Measurements from ENCODE around the gene PIP4K2B.

PIP4K2B gene

DNA sequence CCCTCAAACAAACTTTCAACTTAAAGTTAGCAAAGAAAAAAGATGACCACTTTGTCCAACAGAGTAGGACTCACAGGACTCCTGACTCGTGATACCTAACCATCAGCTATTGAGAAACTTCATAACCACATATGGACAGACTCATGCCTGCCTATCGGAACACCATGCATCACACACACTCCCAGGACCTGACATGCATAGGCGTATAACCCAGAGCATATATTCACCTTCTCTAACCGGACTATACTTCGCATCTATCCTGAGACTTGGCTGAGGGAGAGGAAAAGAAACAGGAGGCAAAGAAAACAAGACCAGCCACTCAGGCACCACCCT, 2.2 kb downstream of the PIP4K2B start:
- TF ChIP-seq FOXP2 (optimal IDR thresholded peaks at IDR 0.05; ENCODE audit: borderline replicate concordance, extremely low read depth, extremely low read length, insufficient read depth) (no peak), POLR2AphosphoS5 (IDR thresholded peaks at IDR 0.05; ENCODE audit: low read depth, low read length) (no peak), TAF1 (IDR thresholded peaks at IDR 0.05; ENCODE audit: borderline replicate concordance, insufficient read depth, low read length) (no peak), SIN3A (IDR thresholded peaks at IDR 0.05; ENCODE audit: borderline replicate concordance, insufficient read depth, low read length) (no peak)
- TF ChIP-seq, protein P1, sequence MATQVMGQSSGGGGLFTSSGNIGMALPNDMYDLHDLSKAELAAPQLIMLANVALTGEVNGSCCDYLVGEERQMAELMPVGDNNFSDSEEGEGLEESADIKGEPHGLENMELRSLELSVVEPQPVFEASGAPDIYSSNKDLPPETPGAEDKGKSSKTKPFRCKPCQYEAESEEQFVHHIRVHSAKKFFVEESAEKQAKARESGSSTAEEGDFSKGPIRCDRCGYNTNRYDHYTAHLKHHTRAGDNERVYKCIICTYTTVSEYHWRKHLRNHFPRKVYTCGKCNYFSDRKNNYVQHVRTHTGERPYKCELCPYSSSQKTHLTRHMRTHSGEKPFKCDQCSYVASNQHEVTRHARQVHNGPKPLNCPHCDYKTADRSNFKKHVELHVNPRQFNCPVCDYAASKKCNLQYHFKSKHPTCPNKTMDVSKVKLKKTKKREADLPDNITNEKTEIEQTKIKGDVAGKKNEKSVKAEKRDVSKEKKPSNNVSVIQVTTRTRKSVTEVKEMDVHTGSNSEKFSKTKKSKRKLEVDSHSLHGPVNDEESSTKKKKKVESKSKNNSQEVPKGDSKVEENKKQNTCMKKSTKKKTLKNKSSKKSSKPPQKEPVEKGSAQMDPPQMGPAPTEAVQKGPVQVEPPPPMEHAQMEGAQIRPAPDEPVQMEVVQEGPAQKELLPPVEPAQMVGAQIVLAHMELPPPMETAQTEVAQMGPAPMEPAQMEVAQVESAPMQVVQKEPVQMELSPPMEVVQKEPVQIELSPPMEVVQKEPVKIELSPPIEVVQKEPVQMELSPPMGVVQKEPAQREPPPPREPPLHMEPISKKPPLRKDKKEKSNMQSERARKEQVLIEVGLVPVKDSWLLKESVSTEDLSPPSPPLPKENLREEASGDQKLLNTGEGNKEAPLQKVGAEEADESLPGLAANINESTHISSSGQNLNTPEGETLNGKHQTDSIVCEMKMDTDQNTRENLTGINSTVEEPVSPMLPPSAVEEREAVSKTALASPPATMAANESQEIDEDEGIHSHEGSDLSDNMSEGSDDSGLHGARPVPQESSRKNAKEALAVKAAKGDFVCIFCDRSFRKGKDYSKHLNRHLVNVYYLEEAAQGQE (IDR thresholded peaks at IDR 0.05; ENCODE audit: insufficient read depth in 1 of 2, low read depth in 2 of 2, low read length in 2 of 2), result no peak

DNA sequence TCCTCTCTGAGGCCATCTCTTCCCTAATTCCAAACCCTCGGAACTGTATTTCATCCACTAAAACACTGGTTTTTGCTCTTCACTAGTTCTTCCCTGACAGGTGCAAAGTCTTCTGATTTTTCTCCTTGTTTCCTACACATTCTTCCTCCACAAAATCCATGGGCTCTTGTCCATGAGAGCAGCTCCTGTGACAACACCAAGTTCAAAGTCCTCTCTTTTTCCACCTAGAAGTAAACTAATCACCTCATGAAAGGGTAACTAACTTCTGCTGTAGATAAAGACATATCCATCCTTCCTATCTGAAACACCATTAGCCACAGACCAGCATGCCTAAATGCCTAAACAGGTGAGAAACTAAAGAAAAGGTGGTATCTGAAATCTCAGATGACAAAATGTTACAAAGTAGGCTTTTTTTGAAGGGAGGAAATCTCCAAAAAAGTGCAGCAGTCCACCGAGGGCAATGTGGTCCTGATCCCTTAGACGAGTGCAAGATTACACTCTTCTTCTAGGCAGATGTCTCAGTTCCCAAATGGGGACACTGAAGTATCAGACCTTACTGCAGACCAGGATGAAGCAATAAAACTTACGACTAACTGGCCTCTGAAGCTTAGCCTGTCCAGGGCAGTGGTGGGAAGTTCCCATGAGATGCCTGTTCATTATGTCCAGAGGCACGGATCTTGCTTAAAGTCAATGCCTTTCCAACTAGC, 2.8 kb downstream of the PIP4K2B start:
- no peak for TF ChIP-seq POLR2AphosphoS5 (IDR thresholded peaks at IDR 0.05; ENCODE audit: low read depth, low read length)
- TF ChIP-seq, protein P1 (IDR thresholded peaks at IDR 0.05; ENCODE audit: insufficient read depth in 1 of 2, low read depth in 2 of 2, low read length in 2 of 2), result no peak
- no peak for TF ChIP-seq SIN3A (IDR thresholded peaks at IDR 0.05; ENCODE audit: borderline replicate concordance, insufficient read depth, low read length)
- TF ChIP-seq TAF1 (IDR thresholded peaks at IDR 0.05; ENCODE audit: borderline replicate concordance, insufficient read depth, low read length), result no peak
- no peak for TF ChIP-seq FOXP2 (optimal IDR thresholded peaks at IDR 0.05; ENCODE audit: borderline replicate concordance, extremely low read depth, extremely low read length, insufficient read depth)

DNA sequence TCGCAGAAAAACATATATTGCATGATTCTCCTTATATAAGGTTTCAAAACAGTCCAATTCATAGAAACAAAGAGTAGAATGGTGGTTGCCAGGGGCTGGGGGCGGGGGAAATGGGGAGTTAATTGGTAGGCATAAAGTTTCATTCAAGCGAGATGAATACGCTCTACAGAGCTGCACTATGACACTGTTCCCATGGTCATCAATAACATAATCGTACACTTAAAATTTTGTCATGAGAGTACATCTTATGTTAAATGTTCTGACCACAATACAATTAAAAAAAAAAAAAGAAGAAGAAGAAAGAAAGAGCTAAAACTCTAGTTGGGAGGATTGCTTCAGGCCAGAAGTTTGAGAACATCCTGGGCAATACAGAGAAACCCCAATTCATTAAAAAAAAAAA, 5.1 kb downstream of the PIP4K2B start:
- TF ChIP-seq TAF1 (IDR thresholded peaks at IDR 0.05; ENCODE audit: borderline replicate concordance, insufficient read depth, low read length) (no peak), POLR2AphosphoS5 (IDR thresholded peaks at IDR 0.05; ENCODE audit: low read depth, low read length) (no peak), FOXP2 (optimal IDR thresholded peaks at IDR 0.05; ENCODE audit: borderline replicate concordance, extremely low read depth, extremely low read length, insufficient read depth) (no peak), SIN3A (IDR thresholded peaks at IDR 0.05; ENCODE audit: borderline replicate concordance, insufficient read depth, low read length) (no peak)
- TF ChIP-seq, protein P1 (IDR thresholded peaks at IDR 0.05; ENCODE audit: insufficient read depth in 1 of 2, low read depth in 2 of 2, low read length in 2 of 2), result no peak

DNA sequence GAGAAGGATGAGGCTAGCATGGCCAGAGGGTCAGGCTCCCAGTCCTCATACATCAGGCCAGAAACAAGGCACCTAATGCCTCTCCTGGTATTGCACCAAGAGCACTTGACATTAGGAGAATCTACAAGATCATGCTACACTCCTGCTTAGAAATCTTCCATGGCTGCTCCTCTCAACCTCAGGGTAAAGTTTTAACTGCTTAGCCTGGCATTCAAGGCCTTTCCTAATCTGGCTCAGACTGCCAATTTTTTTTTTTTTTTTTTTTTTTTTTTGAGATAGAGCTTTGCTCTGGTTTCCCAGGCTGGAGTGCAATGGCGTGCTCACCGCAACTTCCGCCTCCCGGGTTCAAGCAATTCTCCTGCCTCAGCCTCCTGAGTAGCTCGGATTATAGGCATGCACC, 8.2 kb downstream of the PIP4K2B start:
- TF ChIP-seq TAF1 (IDR thresholded peaks at IDR 0.05; ENCODE audit: borderline replicate concordance, insufficient read depth, low read length), result no peak

DNA sequence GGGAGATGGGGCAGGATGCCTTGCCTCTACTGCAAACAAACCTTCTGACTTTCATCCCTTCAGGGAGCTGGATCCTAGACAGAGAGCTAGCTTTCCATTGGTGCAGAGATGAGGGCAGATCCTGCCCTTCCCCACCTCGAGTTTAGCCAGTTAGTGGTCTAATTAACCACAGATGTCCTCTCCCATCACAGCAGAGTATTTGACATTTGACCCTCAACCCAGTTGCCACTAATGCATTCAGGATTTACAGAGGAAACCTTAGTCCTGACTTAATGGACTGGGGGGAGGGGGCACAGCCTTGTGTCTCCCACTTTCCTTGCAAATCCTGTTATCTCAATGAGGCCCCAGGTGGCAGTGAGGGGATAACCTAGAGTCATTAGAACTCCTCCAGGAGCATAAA, 10.2 kb downstream of the PIP4K2B start:
- TF ChIP-seq POLR2AphosphoS5 (IDR thresholded peaks at IDR 0.05; ENCODE audit: low read depth, low read length), result peak; percentile 67
- TF ChIP-seq, protein P1 (IDR thresholded peaks at IDR 0.05; ENCODE audit: insufficient read depth in 1 of 2, low read depth in 2 of 2, low read length in 2 of 2), result 0 out of 4 replicates have a peak, but pooled peaks of 1 of the 2 experiments have one; percentile 54
- TF ChIP-seq SIN3A (IDR thresholded peaks at IDR 0.05; ENCODE audit: borderline replicate concordance, insufficient read depth, low read length), result peak; percentile 90; the same call in 1 of the 2 replicates
- TF ChIP-seq FOXP2 (optimal IDR thresholded peaks at IDR 0.05; ENCODE audit: borderline replicate concordance, extremely low read depth, extremely low read length, insufficient read depth), result no peak
